H9 (cell line): ENCODE results near the gene KCTD21. TPM values are rescaled to one million over a fixed set of nuclear protein-coding genes. Genes with fewer than 3 reads are reported as not detected.

ENCODE experiments used
- DNase-seq: peaks from one replicate; pipeline ENCODE4 v3.0.0-alpha.2; 2017
- H2AFZ ChIP-seq: one replicate; pipeline ENCODE4 v1.6.1; 2013; ENCODE audit warnings: mild to moderate bottlenecking, low read length, control low read depth, moderate library complexity
- H2AK5ac ChIP-seq: 2 replicates; pipeline ENCODE4 v1.6.1; 2013; ENCODE audit warnings: low read length, control low read depth, mixed read lengths; ENCODE audit not compliant: insufficient read length
- H2BK120ac ChIP-seq: one replicate; pipeline ENCODE4 v1.6.1; 2013; ENCODE audit warnings: low read depth, mild to moderate bottlenecking, low read length, control low read depth, inconsistent platforms; ENCODE audit not compliant: poor library complexity, severe bottlenecking
- H2BK12ac ChIP-seq: 2 replicates; pipeline ENCODE4 v1.6.1; 2013; ENCODE audit warnings: low read length, control low read depth, mixed read lengths, low read depth; ENCODE audit not compliant: insufficient read length
- H2BK15ac ChIP-seq: 2 replicates; pipeline ENCODE4 v1.6.1; 2013; ENCODE audit warnings: low read depth, low read length, control low read depth
- H2BK20ac ChIP-seq: one replicate; pipeline ENCODE4 v1.6.1; 2013; ENCODE audit warnings: low read depth, mild to moderate bottlenecking, low read length, control low read depth, inconsistent platforms; ENCODE audit not compliant: poor library complexity, severe bottlenecking
- H2BK5ac ChIP-seq: 2 replicates; pipeline ENCODE4 v1.6.1; 2013; ENCODE audit warnings: low read length, control low read depth, mixed read lengths; ENCODE audit not compliant: insufficient read length
- H3K14ac ChIP-seq: 2 replicates; pipeline ENCODE4 v1.6.1; 2013; ENCODE audit warnings: low read length, control low read depth; ENCODE audit not compliant: insufficient read depth
- H3K18ac ChIP-seq: 2 replicates; pipeline ENCODE4 v1.6.1; 2013; ENCODE audit warnings: low read depth, mild to moderate bottlenecking, mixed read lengths, low read length, control low read depth; ENCODE audit not compliant: insufficient read length
- H3K23ac ChIP-seq: 2 replicates; pipeline ENCODE4 v1.6.1; 2013; ENCODE audit warnings: low read length, control low read depth, mixed read lengths, low read depth; ENCODE audit not compliant: insufficient read length
- H3K23me2 ChIP-seq: 2 replicates; pipeline ENCODE4 v1.6.1; 2013; ENCODE audit warnings: low read depth, mild to moderate bottlenecking, mixed read lengths, low read length, control low read depth; ENCODE audit not compliant: insufficient read length, poor library complexity, severe bottlenecking
- H3K27ac ChIP-seq: 2 replicates; pipeline ENCODE4 v1.5.1; 2013; ENCODE audit warnings: low read length, control low read depth, mixed read lengths, low read depth; ENCODE audit not compliant: insufficient read length
- H3K27me3 ChIP-seq: 2 replicates; pipeline ENCODE4 v1.6.1; 2013; ENCODE audit warnings: low read length, control low read depth, inconsistent platforms; ENCODE audit not compliant: insufficient read depth
- H3K4ac ChIP-seq: 2 replicates; pipeline ENCODE4 v1.6.1; 2013; ENCODE audit warnings: low read depth, mild to moderate bottlenecking, control low read depth, inconsistent platforms, low read length, moderate library complexity
- H3K4me1 ChIP-seq: 2 replicates; pipeline ENCODE4 v1.6.1; 2013; ENCODE audit warnings: low read length, control low read depth, inconsistent platforms; ENCODE audit not compliant: insufficient read depth
- H3K4me2 ChIP-seq: 2 replicates; pipeline ENCODE4 v1.6.1; 2013; ENCODE audit warnings: low read length, control low read depth, mixed read lengths; ENCODE audit not compliant: insufficient read length, insufficient read depth
- H3K56ac ChIP-seq: 2 replicates; pipeline ENCODE4 v1.6.1; 2013; ENCODE audit warnings: low read depth, mild to moderate bottlenecking, mixed read lengths, low read length, control low read depth; ENCODE audit not compliant: insufficient read length
- H3K79me1 ChIP-seq: 2 replicates; pipeline ENCODE4 v1.6.1; 2013; ENCODE audit warnings: low read depth, mild to moderate bottlenecking, moderate library complexity, low read length, control low read depth, inconsistent platforms; ENCODE audit not compliant: insufficient read depth, poor library complexity, severe bottlenecking
- H3K79me2 ChIP-seq: 2 replicates; pipeline ENCODE4 v1.6.1; 2013; ENCODE audit warnings: low read length, control low read depth, inconsistent platforms; ENCODE audit not compliant: insufficient read depth
- H3K9ac ChIP-seq: 2 replicates; pipeline ENCODE4 v1.6.1; 2013; ENCODE audit warnings: low read length, control low read depth, mixed read lengths; ENCODE audit not compliant: insufficient read length; ENCODE audit errors: extremely low read depth
- H3K9me3 ChIP-seq: one replicate; pipeline ENCODE4 v1.6.1; 2013; ENCODE audit warnings: low read depth, low read length, inconsistent platforms; ENCODE audit not compliant: control insufficient read depth
- H3T11ph ChIP-seq: one replicate; pipeline ENCODE4 v1.6.1; 2013; ENCODE audit warnings: mild to moderate bottlenecking, low read length, control low read depth, inconsistent platforms
- H4K20me1 ChIP-seq: one replicate; pipeline ENCODE4 v1.6.1; 2013; ENCODE audit not compliant: control insufficient read depth, insufficient read length, insufficient read depth
- H4K5ac ChIP-seq: 2 replicates; pipeline ENCODE4 v1.6.1; 2013; ENCODE audit warnings: low read depth, mild to moderate bottlenecking, mixed read lengths, low read length, control low read depth; ENCODE audit not compliant: insufficient read length
- H4K8ac ChIP-seq: replicated peaks from 2 replicates; pipeline ENCODE4 v1.6.1; 2013; ENCODE audit warnings: low read length, control low read depth, mixed read lengths, low read depth; ENCODE audit not compliant: insufficient read length
- H4K91ac ChIP-seq: 2 replicates; pipeline ENCODE4 v1.6.1; 2013; ENCODE audit warnings: low read depth, mild to moderate bottlenecking, moderate library complexity, mixed read lengths, low read length, control low read depth; ENCODE audit not compliant: insufficient read length
- H3K27ac Mint-ChIP-seq, 3 experiments: 2 replicates in 2 of 3; 3 replicates in 1 of 3; pipeline ENCODE4 v1.8.0; 2020 to 2021; ENCODE audit warnings: mixed read lengths in 3 of 3, mild to moderate bottlenecking in 1 of 3, moderate library complexity in 1 of 3
- H3K27me3 Mint-ChIP-seq: 2 replicates; pipeline ENCODE4 v1.8.0; 2021; ENCODE audit warnings: low read depth, mild to moderate bottlenecking, moderate library complexity, mixed read lengths
- H3K36me3 Mint-ChIP-seq, 3 experiments: 2 replicates in 2 of 3; 3 replicates in 1 of 3; pipeline ENCODE4 v1.8.0; 2020 to 2021; ENCODE audit warnings: low read depth in 3 of 3, mixed read lengths in 3 of 3; ENCODE audit not compliant: insufficient read depth in 1 of 3
- H3K4me1 Mint-ChIP-seq, 2 experiments: 2 replicates each; pipeline ENCODE4 v1.8.0; 2020; ENCODE audit warnings: mixed read lengths in 2 of 2
- H3K4me3 Mint-ChIP-seq, 2 experiments: 2 replicates in 1 of 2; 3 replicates in 1 of 2; pipeline ENCODE4 v1.8.0; 2020 to 2021; ENCODE audit warnings: mild to moderate bottlenecking in 2 of 2, mixed read lengths in 2 of 2, moderate library complexity in 1 of 2
- H3K9me3 Mint-ChIP-seq, 2 experiments: 2 replicates in 1 of 2; 3 replicates in 1 of 2; pipeline ENCODE4 v1.8.0; 2020; ENCODE audit warnings: mild to moderate bottlenecking in 2 of 2, mixed read lengths in 2 of 2, moderate library complexity in 1 of 2
- CTCF ChIP-seq: fragments of 200-600 bp; sonication (generic); conservative IDR thresholded peaks from 3 replicates; pipeline ENCODE4 v1.8.0; 2021; ENCODE audit warnings: antibody characterized with exemption, mild to moderate bottlenecking
- WGBS: extraction: QIAGEN DNeasy Blood & Tissue Kit; methylation state at CpG from one replicate; pipeline ENCODE4 v1.1.7; 2013; ENCODE audit warnings: missing lambda C conversion rate, low lambda C conversion rate, mixed read lengths; ENCODE audit not compliant: insufficient read length; ENCODE audit errors: extremely low coverage; 5-methylcytosine and 5-hydroxymethylcytosine counted together
- total RNA-seq: library from RNA; stranded (reverse); gene quantifications from 2 replicates; pipeline ENCODE4 v1.2.1, GENCODE V29; 2021

Gene KCTD21
- total RNA-seq, 1 experiment from 2014 or later = 4.0 TPM

DNA sequence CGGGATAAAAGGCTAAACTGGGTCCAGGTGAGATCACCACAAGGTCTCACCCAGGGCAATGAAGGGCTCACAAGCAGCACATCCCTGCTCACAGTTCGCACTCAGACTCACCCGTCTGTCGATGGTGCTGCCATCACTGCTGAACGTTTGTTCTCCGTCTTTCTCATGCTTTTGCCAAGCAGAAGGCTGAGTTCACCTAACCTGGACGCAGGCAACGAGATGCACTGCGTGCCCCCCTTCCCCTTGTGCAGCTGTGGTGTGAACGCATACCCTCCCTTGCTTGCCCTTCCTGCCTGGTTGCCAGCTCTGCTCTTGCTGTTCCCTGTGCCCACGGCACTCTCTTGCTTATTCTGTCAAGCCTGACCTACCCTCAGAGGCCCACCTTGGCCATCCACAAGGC, 18.0 kb downstream of the KCTD21 start:
- Histone ChIP-seq H3K23me2 (no peaks in the 10 kb centered on the region), H2BK12ac (no peak overlapping the region), H3K79me2 (no peaks in the 10 kb centered on the region), H3K14ac (no peak overlapping the region; the same call in 1 of the 2 replicates), H4K91ac (no peak overlapping the region), H3K4ac (no peak overlapping the region), H3K9me3 (no peaks in the 10 kb centered on the region), H3K27ac (no peak overlapping the region), H3K4me2 (no peak overlapping the region), H2BK120ac (no peak overlapping the region), H4K20me1 (no peaks in the 10 kb centered on the region), H2AFZ (no peak overlapping the region), H3K56ac (no peak overlapping the region), H2AK5ac (no peak overlapping the region), H4K8ac (no peak overlapping the region), H4K5ac (no peak overlapping the region), H3K23ac (no peak overlapping the region), H2BK15ac (no peak overlapping the region), H2BK20ac (no peak overlapping the region), H2BK5ac (no peak overlapping the region), H3K79me1 (no peaks in the 10 kb centered on the region), H3K18ac (no peak overlapping the region), H3K4me1 (no peaks in the 10 kb centered on the region), H3K27me3 (no peaks in the 10 kb centered on the region), H3K9ac (no peak overlapping the region), H3T11ph (no peak overlapping the region)
- no peaks in the 10 kb centered on the region for H3K27me3 Mint-ChIP-seq
- H3K4me1 Mint-ChIP-seq = peaks cover 0 to 6% of the 10 kb centered on the region in 2 experiments; a peak in 2 of 4 replicates
- peaks cover 4 to 10% (median 5%) of the 10 kb centered on the region in 3 experiments; a peak in 4 of 7 replicates for H3K36me3 Mint-ChIP-seq
- no peak overlapping the region for H3K4me3 Mint-ChIP-seq
- no peaks in the 10 kb centered on the region for H3K9me3 Mint-ChIP-seq
- DNase-seq = no peak
- no peak for TF ChIP-seq CTCF
- peak overlapping the region in 2 of 3 experiments; percentile 17 to 35; a peak in 3 of 7 replicates for H3K27ac Mint-ChIP-seq
- no CpG with 5 or more reads among the region's 11 CpGs for WGBS
